SJSA1 (cell line): ENCODE results near the gene DHX58. TPM values are rescaled to one million over a fixed set of nuclear protein-coding genes. Genes with fewer than 3 reads are reported as not detected.

Experiments used
- DNase-seq, 2 experiments: peaks; one replicate each; pipeline ENCODE4 v3.0.0-alpha.2; 2015 to 2020; ENCODE audit warnings: low spot score in 2 of 2, low read depth in 1 of 2
- H3K27ac ChIP-seq: fragments of 250-450 bp; sonication (Bioruptor Pico); 2 replicates; pipeline ENCODE4 v1.5.1; 2020; ENCODE audit warnings: mild to moderate bottlenecking, moderate library complexity
- H3K27me3 ChIP-seq: fragments of 250-450 bp; sonication (Bioruptor Pico); replicated peaks from 2 replicates; pipeline ENCODE4 v1.5.1; 2020; ENCODE audit warnings: mild to moderate bottlenecking, moderate library complexity
- H3K36me3 ChIP-seq: fragments of 250-450 bp; sonication (Bioruptor Pico); 2 replicates; pipeline ENCODE4 v1.5.1; 2020; ENCODE audit warnings: mild to moderate bottlenecking
- H3K4me1 ChIP-seq: fragments of 250-450 bp; sonication (Bioruptor Pico); replicated peaks from 2 replicates; pipeline ENCODE4 v1.6.1; 2021; ENCODE audit warnings: mild to moderate bottlenecking
- H3K4me3 ChIP-seq: fragments of 250-450 bp; sonication (Bioruptor Pico); 2 replicates; pipeline ENCODE4 v1.5.1; 2020; ENCODE audit warnings: mild to moderate bottlenecking
- H3K9me3 ChIP-seq: fragments of 250-450 bp; sonication (Bioruptor Pico); replicated peaks from 2 replicates; pipeline ENCODE4 v1.5.1; 2020; ENCODE audit warnings: mild to moderate bottlenecking
- total RNA-seq: library from RNA; depleted of rRNA; stranded (reverse); fragments of >200 nt; shearing (Covaris generic); gene quantifications from 2 replicates; pipeline ENCODE4 v1.2.3, GENCODE V29; 2014

DHX58 gene
- total RNA-seq, 1 experiment from 2014 or later, result 1.4 TPM

DNA sequence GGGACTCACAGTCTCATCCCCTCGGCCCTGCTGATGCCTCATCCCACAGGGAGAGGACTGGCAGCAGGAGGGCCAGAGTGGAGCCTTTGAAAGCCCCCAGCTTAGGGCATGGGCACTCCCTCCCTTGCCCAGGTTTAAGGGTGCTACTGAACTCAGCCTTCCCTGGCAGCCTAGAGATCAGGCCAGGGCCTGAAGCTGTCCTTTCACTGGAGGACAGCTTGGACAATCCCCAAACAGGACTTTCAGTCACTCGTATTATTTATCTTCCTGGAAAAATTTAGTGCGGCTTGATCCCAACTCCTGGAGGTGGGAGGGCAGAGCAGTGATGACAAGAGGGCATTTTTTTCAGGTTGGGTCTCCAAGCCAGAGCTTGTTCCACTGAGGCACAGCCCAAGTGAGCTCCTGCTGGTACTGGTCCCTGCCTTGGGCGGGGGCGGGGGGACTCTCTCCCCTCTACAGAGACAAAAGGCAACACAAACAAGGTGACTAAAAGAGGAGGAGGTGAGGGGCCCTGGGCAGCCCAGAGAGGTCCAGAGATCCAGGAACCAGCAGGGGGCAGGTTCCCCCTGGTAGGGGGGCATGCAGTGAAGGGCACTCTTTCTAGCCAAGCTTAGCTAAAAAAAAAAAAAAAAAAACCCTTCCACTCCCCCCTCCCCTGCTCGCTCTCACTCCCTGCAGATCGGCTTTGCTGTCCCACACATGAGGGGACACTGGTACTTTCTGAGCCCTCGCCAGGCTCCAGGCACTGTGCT, 16.0 kb downstream of the DHX58 start:
- Histone ChIP-seq H3K9me3 (no peaks in the 10 kb centered on the region), H3K27me3 (no peaks in the 10 kb centered on the region), H3K4me1 (no peaks in the 10 kb centered on the region), H3K27ac (no peak overlapping the region), H3K4me3 (no peak overlapping the region), H3K36me3 (no peaks in the 10 kb centered on the region)
- DNase-seq, result no peak

DNA sequence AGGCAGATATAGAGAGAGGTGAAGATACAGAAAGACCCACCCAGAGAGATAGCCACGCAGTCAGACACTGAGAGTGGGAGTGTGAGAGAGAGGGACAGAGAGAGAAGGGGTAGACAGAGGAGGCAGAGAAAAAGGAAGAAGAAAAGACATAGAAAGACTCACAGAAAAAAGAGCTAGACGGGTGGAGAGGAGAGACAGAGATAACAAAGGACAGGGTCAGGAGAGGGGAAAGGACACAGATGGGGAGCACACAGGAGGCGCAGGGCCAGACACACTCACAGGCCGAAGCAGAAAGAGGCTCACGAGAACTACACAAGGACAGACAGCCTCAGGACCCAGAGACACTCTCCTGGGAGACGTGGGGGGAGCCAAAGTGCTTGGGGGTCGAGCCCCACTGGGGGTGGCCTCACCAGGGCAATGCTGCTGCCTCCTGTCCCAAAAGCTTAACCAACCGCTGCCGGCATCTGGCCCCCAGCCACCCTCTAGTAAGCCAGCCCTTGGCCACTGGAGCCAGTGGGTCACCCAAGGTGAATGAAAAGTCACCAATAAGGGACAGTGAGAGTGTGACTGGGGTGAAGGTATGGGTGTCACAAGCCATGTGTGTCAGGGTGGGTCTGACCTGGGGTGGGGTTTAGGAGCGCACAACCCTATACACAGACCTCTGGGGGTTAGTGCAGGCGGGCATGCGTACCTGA, 18.0 kb downstream of the DHX58 start:
- Histone ChIP-seq H3K27me3 (0 out of 2 replicates have a peak, but pooled peaks cover 2% of the 10 kb centered on the region), H3K4me3 (no peak overlapping the region), H3K4me1 (no peaks in the 10 kb centered on the region), H3K36me3 (no peaks in the 10 kb centered on the region), H3K27ac (no peak overlapping the region), H3K9me3 (no peaks in the 10 kb centered on the region)
- DNase-seq, result no peak

DNA sequence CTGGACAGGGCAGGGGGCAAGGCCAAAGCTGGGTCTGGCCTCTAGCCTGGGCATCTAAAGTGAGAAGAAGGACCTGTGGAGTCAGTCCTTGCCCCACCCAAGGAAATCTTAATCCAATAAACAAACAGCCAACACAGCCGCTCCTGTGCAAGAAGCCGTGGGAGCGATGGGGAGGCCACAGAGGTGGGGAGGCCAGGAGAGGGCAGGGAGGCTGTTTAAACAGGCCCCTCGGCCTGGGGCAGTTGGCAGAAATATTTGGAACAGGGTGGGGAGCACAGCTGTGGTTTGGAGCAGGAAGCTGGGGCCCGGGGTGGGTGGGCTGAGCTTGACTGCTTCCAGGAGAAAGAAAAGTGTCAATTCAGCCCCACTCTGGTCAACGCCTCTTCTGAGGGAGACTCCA, 19.6 kb downstream of the DHX58 start:
- Histone ChIP-seq H3K4me3 (no peak overlapping the region), H3K9me3 (no peaks in the 10 kb centered on the region), H3K36me3 (no peaks in the 10 kb centered on the region), H3K4me1 (no peaks in the 10 kb centered on the region), H3K27ac (no peak overlapping the region), H3K27me3 (0 out of 2 replicates have a peak, but pooled peaks cover 5% of the 10 kb centered on the region)
- no peak for DNase-seq

DNA sequence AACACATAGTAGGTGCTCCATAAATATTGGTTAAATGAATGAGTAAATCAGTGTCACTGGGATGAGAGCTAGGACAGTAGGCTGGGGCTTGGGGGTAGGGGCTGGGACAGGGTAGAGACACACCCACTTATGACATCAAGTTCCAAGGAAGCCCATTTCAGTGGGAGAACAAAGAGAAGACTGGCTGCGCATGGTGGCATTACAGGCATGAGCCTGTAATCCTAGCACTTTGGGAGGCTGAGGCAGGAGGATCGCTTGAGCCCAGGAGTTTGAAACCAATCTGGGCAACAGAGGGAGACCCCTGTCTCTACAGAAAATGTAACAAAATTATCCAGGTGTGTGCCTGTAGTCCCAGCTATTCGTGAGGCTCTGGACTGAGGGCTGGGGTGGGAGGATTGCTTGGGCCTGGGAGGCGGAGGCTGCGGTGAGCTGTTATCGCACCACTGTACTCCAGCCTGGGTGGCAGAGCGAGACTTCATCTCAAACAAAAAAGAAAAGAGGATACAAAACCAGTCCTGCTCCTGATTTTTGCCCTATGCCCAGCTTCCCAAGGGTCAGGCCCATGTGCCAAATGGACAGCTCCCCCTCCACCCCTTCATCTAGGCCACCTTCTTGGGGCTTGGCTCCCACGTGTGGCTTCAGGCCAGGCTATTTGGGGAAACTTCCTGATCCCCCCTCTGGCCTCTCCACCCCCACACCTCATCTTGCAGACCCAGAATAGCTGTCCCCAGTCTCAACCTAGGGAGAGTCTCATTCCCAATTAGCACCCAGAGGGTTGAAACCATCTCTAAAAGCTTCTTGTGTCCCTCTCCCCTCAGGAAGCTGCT, 21.3 kb downstream of the DHX58 start:
- H3K4me3 ChIP-seq, result no peak overlapping the region
- no peaks in the 10 kb centered on the region for H3K9me3 ChIP-seq
- H3K27me3 ChIP-seq, result 0 out of 2 replicates have a peak, but pooled peaks cover 11% of the 10 kb centered on the region
- no peaks in the 10 kb centered on the region for H3K4me1 ChIP-seq
- DNase-seq, result no peak
- H3K36me3 ChIP-seq, result no peaks in the 10 kb centered on the region
- H3K27ac ChIP-seq, result no peak overlapping the region

GRCh38 chr17:42088736-42089135, 23.8 kb downstream of the DHX58 start:
- Histone ChIP-seq H3K9me3 (no peaks in the 10 kb centered on the region), H3K4me3 (no peak overlapping the region), H3K27me3 (0 out of 2 replicates have a peak, but pooled peaks cover 11% of the 10 kb centered on the region), H3K4me1 (no peaks in the 10 kb centered on the region), H3K27ac (no peak overlapping the region), H3K36me3 (no peaks in the 10 kb centered on the region)
- DNase-seq, result no peak

GRCh38 chr17:42087736-42088705, 24.5 kb downstream of the DHX58 start:
- no peak for DNase-seq
- Histone ChIP-seq H3K4me3 (no peak overlapping the region), H3K27ac (no peak overlapping the region), H3K4me1 (no peaks in the 10 kb centered on the region), H3K27me3 (0 out of 2 replicates have a peak, but pooled peaks cover 11% of the 10 kb centered on the region), H3K9me3 (no peaks in the 10 kb centered on the region), H3K36me3 (no peaks in the 10 kb centered on the region)

GRCh38 chr17:42087042-42087701, 25.3 kb downstream of the DHX58 start:
- Histone ChIP-seq H3K4me3 (no peak overlapping the region), H3K36me3 (no peaks in the 10 kb centered on the region), H3K27me3 (0 out of 2 replicates have a peak, but pooled peaks cover 11% of the 10 kb centered on the region), H3K4me1 (no peaks in the 10 kb centered on the region), H3K27ac (no peak overlapping the region), H3K9me3 (no peaks in the 10 kb centered on the region)
- no peak for DNase-seq

DNA sequence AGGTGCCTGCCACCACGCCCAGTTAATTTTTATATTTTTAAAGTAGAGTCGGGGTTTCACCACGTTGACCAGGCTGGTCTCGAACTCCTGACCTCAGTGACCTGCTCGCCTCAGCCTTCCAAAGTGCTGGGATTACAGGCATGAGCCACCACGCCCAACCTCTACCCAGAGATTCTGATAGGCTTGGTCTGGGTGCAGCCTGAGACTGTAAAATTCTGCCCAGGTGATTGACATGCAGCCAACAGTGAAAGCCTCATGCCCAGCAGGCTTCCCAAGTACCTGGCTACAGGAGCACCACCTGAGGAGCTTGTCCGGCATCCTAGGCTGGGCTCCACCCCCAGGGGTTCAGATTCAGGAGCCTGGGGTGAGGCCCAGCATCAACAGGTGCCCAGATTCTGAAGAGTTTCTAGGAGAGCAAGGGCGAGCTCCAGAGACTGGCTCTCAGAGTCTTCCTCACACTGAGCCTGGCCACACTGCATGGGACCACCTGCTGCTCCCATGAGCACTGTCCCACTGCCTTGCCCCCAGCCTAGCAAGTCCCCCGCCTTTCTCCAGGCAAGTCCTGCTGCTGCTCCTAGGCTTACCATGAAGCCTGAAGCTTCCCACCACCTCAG, 30.9 kb downstream of the DHX58 start:
- Histone ChIP-seq H3K36me3 (no peaks in the 10 kb centered on the region), H3K27me3 (no peaks in the 10 kb centered on the region), H3K4me3 (no peak overlapping the region), H3K27ac (no peak overlapping the region), H3K9me3 (no peaks in the 10 kb centered on the region), H3K4me1 (no peaks in the 10 kb centered on the region)
- no peak for DNase-seq

- no peak overlapping the region for H3K4me3 ChIP-seq
- no peak for DNase-seq
- H3K36me3 ChIP-seq, result no peaks in the 10 kb centered on the region
- no peaks in the 10 kb centered on the region for H3K4me1 ChIP-seq
- H3K27ac ChIP-seq, result no peak overlapping the region
- no peaks in the 10 kb centered on the region for H3K27me3 ChIP-seq
- H3K9me3 ChIP-seq, result no peaks in the 10 kb centered on the region
Measured at GRCh38 chr17:42079541-42079940, 33.0 kb downstream of the DHX58 start.

GRCh38 chr17:42078396-42079043, 34.0 kb downstream of the DHX58 start:
- Histone ChIP-seq H3K27me3 (no peaks in the 10 kb centered on the region), H3K9me3 (no peaks in the 10 kb centered on the region)
- DNase-seq, result no peak

DNA sequence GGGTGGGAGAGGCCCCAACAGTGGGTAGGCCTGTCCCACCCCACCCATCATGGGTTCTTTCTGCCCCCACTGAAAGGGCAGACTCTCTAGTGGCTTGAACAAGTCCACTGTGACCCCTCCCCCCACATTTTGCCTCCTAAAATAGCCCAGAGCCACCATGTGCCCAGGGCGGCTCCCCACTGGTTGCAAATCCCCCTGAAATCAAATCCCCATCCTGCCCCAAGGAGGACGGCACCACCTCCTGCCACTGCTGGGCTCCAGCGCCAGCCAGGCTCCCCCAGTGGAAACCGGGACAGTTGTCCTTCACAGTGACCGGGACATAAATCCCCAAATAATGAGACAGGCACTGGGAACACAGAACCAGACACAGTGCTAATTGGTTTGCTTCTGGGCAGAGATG, 34.8 kb downstream of the DHX58 start:
- no peak for DNase-seq

More at GRCh38 chr17:42078396-42079043, 34.0 kb downstream of the DHX58 start:
- Histone ChIP-seq H3K4me1 (no peaks in the 10 kb centered on the region), H3K4me3 (no peak overlapping the region), H3K27ac (no peak overlapping the region), H3K36me3 (no peaks in the 10 kb centered on the region)

More for the DNA sequence above, 34.8 kb downstream of the DHX58 start:
- Histone ChIP-seq H3K9me3 (no peaks in the 10 kb centered on the region), H3K4me3 (no peak overlapping the region), H3K36me3 (no peaks in the 10 kb centered on the region), H3K4me1 (no peaks in the 10 kb centered on the region), H3K27me3 (no peaks in the 10 kb centered on the region), H3K27ac (no peak overlapping the region)
